ENCODE data around the gene PDIK1L. TPM values are rescaled to one million over a fixed set of nuclear protein-coding genes. Genes with fewer than 3 reads are reported as not detected.

Gene PDIK1L
- total and polyA plus RNA-seq, 9 of the 15 experiments (the other 6 are each of a cell fraction or from before 2014, with no cell fraction given), result 12.8 to 30.2 (median 21.5) TPM

DNA sequence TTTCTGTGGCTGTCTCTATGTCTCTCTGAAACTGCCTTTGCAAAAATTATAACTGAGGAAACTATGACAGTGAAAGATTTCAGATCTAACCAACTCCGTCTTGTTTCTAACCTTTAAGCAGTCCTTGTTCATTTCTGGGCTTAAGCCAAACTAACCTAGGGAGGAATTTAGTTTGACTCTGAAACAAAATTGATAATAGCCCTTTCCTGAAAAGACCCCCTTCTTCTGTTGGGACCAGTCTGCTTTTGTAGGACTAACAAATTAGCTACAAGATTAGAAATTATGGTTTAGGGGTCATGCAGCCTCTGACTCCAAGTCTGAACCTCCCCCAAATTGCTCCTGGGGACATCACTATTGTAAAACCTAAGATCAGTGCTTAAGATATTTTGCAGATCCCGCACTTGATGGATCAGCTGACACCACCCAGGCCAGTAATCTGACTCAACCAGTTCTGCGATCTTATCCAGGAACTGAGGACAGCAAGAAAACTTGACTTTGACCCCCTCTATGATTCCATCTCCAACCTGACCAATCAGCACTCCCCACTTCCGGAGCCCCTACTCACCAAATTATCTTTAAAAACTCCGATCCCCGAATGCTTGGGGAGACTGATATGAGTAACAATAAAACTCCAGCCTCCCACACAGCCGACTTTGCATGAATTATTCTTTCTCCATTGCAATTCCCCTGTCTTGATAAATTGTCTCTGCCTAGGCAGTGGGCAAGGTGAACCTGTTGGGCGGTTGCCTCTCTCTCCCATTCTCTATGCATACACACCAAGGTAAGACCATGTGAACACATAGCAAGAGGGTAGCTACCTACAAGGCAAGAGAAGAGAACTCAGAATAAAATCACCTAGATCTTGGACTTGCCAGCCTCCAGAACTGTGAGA, 33.1 kb upstream of the PDIK1L start (continued):
- TF ChIP-seq CREBBP (IDR thresholded peaks at IDR 0.05; ENCODE audit: low read depth, low read length) (no peak), POLR3A (IDR thresholded peaks at IDR 0.05; ENCODE audit: borderline replicate concordance, extremely low read depth, insufficient read depth, insufficient read length) (no peak), RBBP5 (IDR thresholded peaks at IDR 0.05; ENCODE audit: borderline replicate concordance, insufficient read depth, low read length, poor library complexity, severe bottlenecking) (peak; percentile 34), NFYB (IDR thresholded peaks at IDR 0.05; ENCODE audit: extremely low read depth, insufficient read length) (no peak), IRF2 (CRISPR knock-in tag; IDR thresholded peaks at IDR 0.05) (no peak), SUPT5H (IDR thresholded peaks at IDR 0.05) (no peak), PCBP1 (IDR thresholded peaks at IDR 0.05; ENCODE audit: low read depth, low read length, poor library complexity, severe bottlenecking) (no peak), WHSC1 (IDR thresholded peaks at IDR 0.05; ENCODE audit: low read length) (no peak), RCOR1 (IDR thresholded peaks at IDR 0.05; ENCODE audit: borderline replicate concordance in 1 of 2, low read depth in 2 of 2, low read length in 2 of 2) (peak in 1 of 2 experiments; percentile 62; a peak in 1 of 4 replicates), ZNF431 (CRISPR knock-in tag; IDR thresholded peaks at IDR 0.05) (no peak), SOX6 (IDR thresholded peaks at IDR 0.05) (peak; percentile 91), POU5F1 (IDR thresholded peaks at IDR 0.05; ENCODE audit: borderline replicate concordance, low read depth, low read length, partially characterized antibody) (no peak), MEF2D (tag; conservative IDR thresholded peaks at IDR 0.05; ENCODE audit: low read depth) (no peak), ZNF444 (CRISPR knock-in tag; IDR thresholded peaks at IDR 0.05) (no peak), COPS2 (conservative IDR thresholded peaks at IDR 0.05) (no peak), ELF1 (tag; IDR thresholded peaks at IDR 0.05) (no peak), FOSL1 (tag; conservative IDR thresholded peaks at IDR 0.05) (peak; percentile 87), JUNB (CRISPR knock-in tag; conservative IDR thresholded peaks at IDR 0.05) (no peak)
- TF ChIP-seq, protein P1, sequence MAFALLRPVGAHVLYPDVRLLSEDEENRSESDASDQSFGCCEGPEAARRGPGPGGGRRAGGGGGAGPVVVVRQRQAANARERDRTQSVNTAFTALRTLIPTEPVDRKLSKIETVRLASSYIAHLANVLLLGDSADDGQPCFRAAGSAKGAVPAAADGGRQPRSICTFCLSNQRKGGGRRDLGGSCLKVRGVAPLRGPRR (CRISPR knock-in tag; IDR thresholded peaks at IDR 0.05), result no peak
- TF ChIP-seq, protein P2, sequence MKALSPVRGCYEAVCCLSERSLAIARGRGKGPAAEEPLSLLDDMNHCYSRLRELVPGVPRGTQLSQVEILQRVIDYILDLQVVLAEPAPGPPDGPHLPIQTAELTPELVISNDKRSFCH (CRISPR knock-in tag; IDR thresholded peaks at IDR 0.05), result no peak
- TF ChIP-seq, protein P2 (tag; IDR thresholded peaks at IDR 0.05), result 0 out of 2 replicates have a peak, but pooled peaks have one; percentile 30
- TF ChIP-seq, protein P3, sequence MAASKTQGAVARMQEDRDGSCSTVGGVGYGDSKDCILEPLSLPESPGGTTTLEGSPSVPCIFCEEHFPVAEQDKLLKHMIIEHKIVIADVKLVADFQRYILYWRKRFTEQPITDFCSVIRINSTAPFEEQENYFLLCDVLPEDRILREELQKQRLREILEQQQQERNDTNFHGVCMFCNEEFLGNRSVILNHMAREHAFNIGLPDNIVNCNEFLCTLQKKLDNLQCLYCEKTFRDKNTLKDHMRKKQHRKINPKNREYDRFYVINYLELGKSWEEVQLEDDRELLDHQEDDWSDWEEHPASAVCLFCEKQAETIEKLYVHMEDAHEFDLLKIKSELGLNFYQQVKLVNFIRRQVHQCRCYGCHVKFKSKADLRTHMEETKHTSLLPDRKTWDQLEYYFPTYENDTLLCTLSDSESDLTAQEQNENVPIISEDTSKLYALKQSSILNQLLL (CRISPR knock-in tag; IDR thresholded peaks at IDR 0.05; ENCODE audit: borderline replicate concordance), result no peak
- TF ChIP-seq, protein P4, sequence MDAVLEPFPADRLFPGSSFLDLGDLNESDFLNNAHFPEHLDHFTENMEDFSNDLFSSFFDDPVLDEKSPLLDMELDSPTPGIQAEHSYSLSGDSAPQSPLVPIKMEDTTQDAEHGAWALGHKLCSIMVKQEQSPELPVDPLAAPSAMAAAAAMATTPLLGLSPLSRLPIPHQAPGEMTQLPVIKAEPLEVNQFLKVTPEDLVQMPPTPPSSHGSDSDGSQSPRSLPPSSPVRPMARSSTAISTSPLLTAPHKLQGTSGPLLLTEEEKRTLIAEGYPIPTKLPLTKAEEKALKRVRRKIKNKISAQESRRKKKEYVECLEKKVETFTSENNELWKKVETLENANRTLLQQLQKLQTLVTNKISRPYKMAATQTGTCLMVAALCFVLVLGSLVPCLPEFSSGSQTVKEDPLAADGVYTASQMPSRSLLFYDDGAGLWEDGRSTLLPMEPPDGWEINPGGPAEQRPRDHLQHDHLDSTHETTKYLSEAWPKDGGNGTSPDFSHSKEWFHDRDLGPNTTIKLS (IDR thresholded peaks at IDR 0.05; ENCODE audit: borderline replicate concordance, low read depth), result no peak
- TF ChIP-seq, protein P5, sequence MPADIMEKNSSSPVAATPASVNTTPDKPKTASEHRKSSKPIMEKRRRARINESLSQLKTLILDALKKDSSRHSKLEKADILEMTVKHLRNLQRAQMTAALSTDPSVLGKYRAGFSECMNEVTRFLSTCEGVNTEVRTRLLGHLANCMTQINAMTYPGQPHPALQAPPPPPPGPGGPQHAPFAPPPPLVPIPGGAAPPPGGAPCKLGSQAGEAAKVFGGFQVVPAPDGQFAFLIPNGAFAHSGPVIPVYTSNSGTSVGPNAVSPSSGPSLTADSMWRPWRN (IDR thresholded peaks at IDR 0.05; ENCODE audit: low read depth), result 0 out of 2 replicates have a peak, but pooled peaks have one; percentile 49
